Measurements from ENCODE around the gene PLSCR5.

GRCh38 chr3:146561463-146561862, 43.7 kb downstream of the PLSCR5 start:
- TF ChIP-seq CTCF (IDR thresholded peaks at IDR 0.05; ENCODE audit: low read depth, low read length, missing input control) = no peak
- TF ChIP-seq TAF1 (conservative IDR thresholded peaks at IDR 0.05) = no peak
- no peak for TF ChIP-seq REST (IDR thresholded peaks at IDR 0.05)
- no peak for TF ChIP-seq HNF4G (IDR thresholded peaks at IDR 0.05)
- no peak for TF ChIP-seq SP1 (IDR thresholded peaks at IDR 0.05)
- no peak for TF ChIP-seq ATF3 (IDR thresholded peaks at IDR 0.05)
- TF ChIP-seq YY1 (IDR thresholded peaks at IDR 0.05) = no peak
- TF ChIP-seq RAD21 (IDR thresholded peaks at IDR 0.05) = no peak
- TF ChIP-seq MAX (IDR thresholded peaks at IDR 0.05) = no peak
- no peak for TF ChIP-seq GABPA (IDR thresholded peaks at IDR 0.05 in 1 of 2, conservative IDR thresholded peaks at IDR 0.05 in 1 of 2)

Measured in liver (tissue), 3 donors.